ENCODE data around the gene EFCC1.

EFCC1 gene

DNA sequence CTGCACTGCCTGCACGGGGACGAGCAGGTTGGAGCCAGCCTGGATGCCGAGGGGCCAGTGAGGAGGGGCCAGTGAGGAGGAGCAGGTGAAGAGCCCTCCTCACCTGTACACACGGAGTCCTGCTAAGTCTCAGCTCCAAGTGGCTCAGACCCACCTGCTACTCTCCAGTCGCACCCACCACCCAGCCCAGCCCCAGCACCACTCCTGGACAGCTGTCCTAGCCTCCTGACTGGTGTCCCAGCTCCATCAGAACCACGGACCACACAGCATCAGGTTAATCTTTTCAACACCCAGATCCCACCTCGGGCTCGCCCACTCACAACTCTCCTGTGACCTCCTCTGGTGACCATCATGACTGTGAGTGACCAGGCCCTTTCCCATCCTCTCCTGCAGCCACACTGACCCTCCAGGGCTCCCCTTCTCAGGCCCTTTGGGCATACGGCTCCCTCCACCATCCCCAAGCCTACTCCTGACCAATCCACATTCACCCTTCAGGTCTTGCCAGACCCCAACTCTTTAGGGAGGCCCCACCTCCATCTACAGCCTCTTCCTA lies 13.8 kb downstream of the EFCC1 start:
- Mint-ChIP-seq H3K36me3 (ENCODE audit: low read depth) (no peaks in the 10 kb centered on the region), H3K9me3 (no peaks in the 10 kb centered on the region), H3K4me1 (ENCODE audit: low read depth) (peaks cover 24% of the 10 kb centered on the region), H3K27ac (no peak overlapping the region), H3K27me3 (peaks cover 10% of the 10 kb centered on the region), H3K4me3 (no peak overlapping the region)
- intact Hi-C loops (cut with micrococcal nuclease): no loop called here

DNA sequence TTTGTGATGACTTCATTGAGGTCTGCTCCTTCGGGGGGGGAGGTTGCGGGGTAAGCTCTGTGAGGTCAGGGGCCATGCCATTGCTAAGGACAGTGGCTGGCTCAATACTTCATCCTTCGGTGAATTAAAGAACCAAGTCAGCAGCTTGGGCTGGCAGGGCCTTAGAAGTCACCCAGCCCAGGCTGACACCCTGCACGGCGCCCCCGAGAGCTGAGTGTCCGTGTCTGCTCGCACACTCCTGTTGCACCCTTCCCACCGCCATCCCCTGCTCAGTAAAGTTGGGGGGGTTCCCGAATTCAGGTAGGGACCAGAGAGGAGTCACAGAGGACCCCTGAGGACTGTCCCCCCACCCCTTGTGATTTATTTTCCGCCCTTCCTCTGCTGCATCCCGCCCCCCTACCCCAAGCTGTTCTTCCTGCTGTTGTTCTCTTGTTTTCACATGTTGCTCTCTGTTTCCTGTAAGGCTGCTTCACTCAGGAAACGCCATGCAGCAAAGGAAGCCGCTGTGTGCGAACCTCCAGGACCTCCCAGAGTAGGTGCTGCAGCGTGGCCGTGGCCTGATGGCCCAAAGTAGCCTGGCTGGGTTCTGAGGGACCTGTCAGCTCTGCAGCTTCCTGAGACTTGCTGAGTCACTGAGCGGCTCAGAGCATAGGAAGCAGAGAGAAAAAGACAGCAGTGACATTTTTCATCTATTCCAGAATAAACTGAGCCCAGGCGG lies 14.4 kb downstream of the EFCC1 start:
- Mint-ChIP-seq H3K4me3 (no peak overlapping the region), H3K9me3 (no peaks in the 10 kb centered on the region), H3K27ac (no peak overlapping the region), H3K36me3 (ENCODE audit: low read depth) (no peaks in the 10 kb centered on the region), H3K27me3 (peaks cover 10% of the 10 kb centered on the region), H3K4me1 (ENCODE audit: low read depth) (peaks cover 24% of the 10 kb centered on the region)
- intact Hi-C loops (cut with micrococcal nuclease): no loop called here

DNA sequence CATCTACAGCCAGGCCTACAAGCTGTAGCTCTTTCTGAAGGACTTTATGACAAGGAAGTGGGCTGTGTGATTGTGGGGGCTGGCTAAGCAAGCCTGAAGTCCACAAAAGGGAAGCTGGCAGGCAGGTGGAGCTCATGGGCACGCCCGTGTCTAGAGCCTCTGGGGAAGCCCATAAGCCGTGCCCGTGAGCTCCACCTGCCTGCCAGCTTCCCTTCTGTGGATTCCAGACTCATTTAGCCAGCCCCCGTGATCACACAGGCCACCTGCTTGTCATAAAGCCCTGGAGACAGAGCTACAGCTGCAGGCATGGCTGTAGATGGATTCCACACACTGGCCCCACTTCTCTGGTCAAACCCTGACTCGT lies 15.2 kb downstream of the EFCC1 start:
- Mint-ChIP-seq H3K4me3 (no peak overlapping the region), H3K36me3 (ENCODE audit: low read depth) (no peaks in the 10 kb centered on the region)
- intact Hi-C loops (cut with micrococcal nuclease): no loop called here

DNA sequence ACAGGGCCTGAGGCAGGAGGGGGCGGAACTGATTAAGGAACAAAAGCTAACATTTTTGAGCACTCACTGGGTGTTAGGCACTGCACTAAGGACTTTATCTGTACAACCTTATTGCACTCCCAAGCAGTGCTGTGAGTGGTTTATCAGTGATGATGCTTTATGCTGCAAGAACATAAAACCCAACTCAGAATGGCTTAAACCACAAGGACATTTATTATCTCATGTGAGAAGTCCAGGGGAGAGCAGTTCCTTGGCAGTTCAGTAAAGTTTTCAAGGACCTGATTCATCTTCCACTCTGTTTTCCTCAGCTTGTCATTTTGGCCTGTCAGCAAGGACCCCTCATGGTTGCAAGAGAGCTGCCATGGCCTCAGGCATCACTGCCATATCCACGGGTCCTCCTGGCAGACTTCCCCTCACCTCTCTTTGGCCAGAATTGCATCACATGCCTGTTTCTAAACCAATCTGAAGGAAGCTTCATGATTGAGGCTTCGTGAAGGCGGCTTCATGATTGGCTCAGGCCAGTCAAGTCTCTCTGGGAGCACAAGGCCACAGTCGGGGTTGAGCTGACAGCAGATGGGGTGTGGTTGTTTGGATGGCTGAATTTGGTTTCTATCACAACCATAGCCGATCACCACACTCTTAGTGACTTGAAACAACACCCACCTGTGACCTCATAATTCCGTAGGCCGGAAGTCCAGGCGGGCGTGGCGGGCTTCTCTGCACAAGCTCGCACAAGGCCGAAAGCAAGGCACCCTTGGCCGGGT lies 15.8 kb downstream of the EFCC1 start:
- no peak overlapping the region for H3K27ac Mint-ChIP-seq
- no peak overlapping the region for H3K4me3 Mint-ChIP-seq
- peaks cover 10% of the 10 kb centered on the region for H3K27me3 Mint-ChIP-seq
- H3K4me1 Mint-ChIP-seq (ENCODE audit: low read depth): peaks cover 24% of the 10 kb centered on the region
- H3K9me3 Mint-ChIP-seq: no peaks in the 10 kb centered on the region
- H3K36me3 Mint-ChIP-seq (ENCODE audit: low read depth): no peaks in the 10 kb centered on the region
- intact Hi-C loops (cut with micrococcal nuclease): no loop called here

More for the DNA sequence above, 15.2 kb downstream of the EFCC1 start:
- Mint-ChIP-seq H3K9me3 (no peaks in the 10 kb centered on the region), H3K27me3 (peaks cover 10% of the 10 kb centered on the region), H3K27ac (no peak overlapping the region), H3K4me1 (ENCODE audit: low read depth) (peaks cover 24% of the 10 kb centered on the region)

DNA sequence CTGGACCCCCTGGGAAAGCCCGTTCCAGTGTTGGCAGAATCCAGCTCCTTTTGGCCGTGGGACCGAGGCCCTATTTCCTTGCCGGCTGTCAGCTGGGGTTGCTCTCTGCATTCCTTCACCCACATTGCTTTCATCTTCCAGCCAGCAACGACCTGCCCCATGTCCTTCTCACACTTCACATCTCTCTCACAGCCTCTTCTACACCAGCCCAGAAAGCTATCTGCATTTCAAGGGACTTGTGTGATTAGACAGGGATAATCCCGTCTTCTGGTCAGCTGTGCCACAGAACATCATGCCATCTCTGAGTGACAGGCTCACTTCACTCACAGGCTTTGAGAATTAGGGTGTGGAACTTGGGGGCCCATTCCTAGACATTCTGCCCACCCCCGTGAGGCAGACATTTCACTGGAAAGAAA lies 16.4 kb downstream of the EFCC1 start:
- intact Hi-C loops (cut with micrococcal nuclease): no loop called here
- Mint-ChIP-seq H3K27me3 (peaks cover 13% of the 10 kb centered on the region), H3K27ac (no peak overlapping the region), H3K4me3 (no peak overlapping the region), H3K4me1 (ENCODE audit: low read depth) (peaks cover 24% of the 10 kb centered on the region), H3K36me3 (ENCODE audit: low read depth) (no peaks in the 10 kb centered on the region), H3K9me3 (no peaks in the 10 kb centered on the region)

DNA sequence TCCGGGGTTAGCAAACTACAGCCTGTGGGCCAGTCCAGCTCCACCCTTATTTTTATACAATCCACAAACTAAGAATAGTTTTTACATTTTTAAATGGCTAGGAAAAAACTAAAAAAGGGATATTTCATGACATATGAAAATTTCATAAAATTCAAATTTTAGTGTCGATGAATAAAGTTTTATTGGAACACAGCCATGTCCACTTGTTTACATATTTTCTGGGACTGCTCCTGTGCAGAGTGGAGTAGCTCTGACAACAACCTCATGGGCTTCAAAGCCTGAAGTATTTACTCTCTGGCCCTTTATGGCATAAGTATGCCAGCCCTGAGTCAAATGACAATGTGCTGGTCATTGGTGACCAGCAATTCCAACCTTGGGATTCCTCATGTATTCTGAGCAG lies 17.2 kb downstream of the EFCC1 start:
- no peak overlapping the region for H3K27ac Mint-ChIP-seq
- H3K27me3 Mint-ChIP-seq: peaks cover 13% of the 10 kb centered on the region
- H3K4me1 Mint-ChIP-seq (ENCODE audit: low read depth): peaks cover 24% of the 10 kb centered on the region
- intact Hi-C loops (cut with micrococcal nuclease): no loop called here
- H3K9me3 Mint-ChIP-seq: no peaks in the 10 kb centered on the region
- no peaks in the 10 kb centered on the region for H3K36me3 Mint-ChIP-seq (ENCODE audit: low read depth)
- no peak overlapping the region for H3K4me3 Mint-ChIP-seq

DNA sequence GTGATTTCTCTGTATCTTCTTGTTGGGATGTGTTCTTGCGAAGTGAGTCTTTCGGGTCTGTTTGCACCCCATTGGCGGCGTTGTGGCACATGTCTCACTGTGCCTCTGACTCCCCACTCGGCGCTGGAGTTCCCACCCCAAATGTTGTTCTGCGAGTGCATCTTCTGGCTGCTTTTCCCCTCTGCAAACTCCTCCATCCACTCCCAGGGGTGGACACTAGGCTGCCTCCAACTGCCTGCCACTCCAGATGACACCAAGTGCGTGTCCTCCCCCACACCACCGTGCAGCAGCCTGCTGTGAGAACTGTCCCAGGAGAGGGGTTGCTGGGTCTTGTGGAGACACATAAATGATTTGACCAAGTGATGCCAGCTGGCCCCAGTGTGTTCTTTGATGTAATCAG lies 17.6 kb downstream of the EFCC1 start:
- Mint-ChIP-seq H3K27me3 (peaks cover 13% of the 10 kb centered on the region), H3K4me1 (ENCODE audit: low read depth) (peaks cover 24% of the 10 kb centered on the region), H3K4me3 (no peak overlapping the region), H3K27ac (no peak overlapping the region), H3K9me3 (no peaks in the 10 kb centered on the region), H3K36me3 (ENCODE audit: low read depth) (no peaks in the 10 kb centered on the region)
- intact Hi-C loops (cut with micrococcal nuclease): no loop called here

DNA sequence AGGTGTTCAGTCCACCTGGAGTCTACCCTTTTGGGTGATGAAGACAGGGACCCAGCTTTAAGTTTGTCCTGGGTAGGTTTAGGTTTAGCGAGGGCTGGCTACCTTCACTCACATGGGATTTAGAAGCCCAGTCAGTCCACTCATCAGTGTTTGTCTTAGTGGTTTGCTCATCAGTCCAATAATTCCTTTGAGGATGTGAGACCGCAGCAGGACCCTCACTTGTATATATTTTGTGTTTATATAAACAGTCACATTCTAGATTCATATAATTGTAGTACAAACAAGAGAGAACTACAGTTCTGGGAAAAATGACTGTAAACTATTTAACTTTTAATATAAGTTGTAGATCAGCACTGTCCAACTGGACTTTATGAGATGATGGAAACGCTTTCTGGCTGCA lies 18.2 kb downstream of the EFCC1 start:
- H3K4me3 Mint-ChIP-seq: no peak overlapping the region
- no peak overlapping the region for H3K27ac Mint-ChIP-seq
- intact Hi-C loops (cut with micrococcal nuclease): no loop called here
- peaks cover 13% of the 10 kb centered on the region for H3K27me3 Mint-ChIP-seq
- peaks cover 24% of the 10 kb centered on the region for H3K4me1 Mint-ChIP-seq (ENCODE audit: low read depth)
- no peaks in the 10 kb centered on the region for H3K36me3 Mint-ChIP-seq (ENCODE audit: low read depth)
- no peaks in the 10 kb centered on the region for H3K9me3 Mint-ChIP-seq

DNA sequence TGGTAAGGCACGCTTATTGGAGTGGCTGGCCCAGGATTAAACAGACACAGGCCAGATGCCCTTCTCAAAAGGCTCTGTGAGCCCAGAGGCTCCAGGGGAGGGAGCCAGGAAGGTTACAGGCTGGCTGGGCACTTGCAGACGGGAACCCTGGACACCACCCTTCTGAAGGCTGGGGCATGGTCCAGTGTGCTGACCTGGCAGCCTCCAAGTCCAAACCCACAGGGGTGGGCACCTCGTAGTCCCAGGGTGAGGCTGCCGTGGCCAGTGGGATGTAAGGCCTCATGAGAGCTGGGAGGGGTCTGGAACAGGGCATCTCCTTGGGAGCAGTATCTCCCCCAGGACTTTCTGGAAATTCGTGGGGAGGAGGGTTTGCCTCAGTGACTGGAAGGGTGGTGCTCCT lies 19.6 kb downstream of the EFCC1 start:
- Mint-ChIP-seq H3K27ac (no peak overlapping the region), H3K27me3 (peaks cover 18% of the 10 kb centered on the region), H3K4me3 (no peak overlapping the region), H3K9me3 (no peaks in the 10 kb centered on the region), H3K36me3 (ENCODE audit: low read depth) (no peaks in the 10 kb centered on the region), H3K4me1 (ENCODE audit: low read depth) (peaks cover 15% of the 10 kb centered on the region)
- intact Hi-C loops (cut with micrococcal nuclease): no loop called here

DNA sequence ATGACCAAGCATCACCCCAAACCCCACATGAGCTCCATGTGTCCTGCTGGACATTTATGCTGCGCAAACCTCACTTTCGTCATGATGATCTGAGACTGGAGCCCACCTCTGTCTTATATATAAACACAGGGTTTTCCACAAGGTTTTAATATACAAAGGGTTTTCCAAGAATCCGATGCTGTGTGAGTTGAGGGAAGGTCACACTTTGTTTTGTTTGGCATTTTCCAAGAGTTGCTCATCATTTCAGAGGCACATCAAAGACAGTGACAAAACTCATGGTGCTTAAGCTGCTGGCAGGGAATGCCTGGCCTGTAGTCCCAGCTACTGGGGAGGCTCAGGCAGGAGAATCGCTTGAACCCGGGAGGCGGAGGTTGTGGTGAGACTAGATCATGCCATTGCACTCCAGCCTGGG lies 20.0 kb downstream of the EFCC1 start:
- peaks cover 22% of the 10 kb centered on the region for H3K27me3 Mint-ChIP-seq
- intact Hi-C loops (cut with micrococcal nuclease): no loop called here
- peaks cover 11% of the 10 kb centered on the region for H3K4me1 Mint-ChIP-seq (ENCODE audit: low read depth)
- H3K36me3 Mint-ChIP-seq (ENCODE audit: low read depth): no peaks in the 10 kb centered on the region
- H3K27ac Mint-ChIP-seq: no peak overlapping the region
- no peak overlapping the region for H3K4me3 Mint-ChIP-seq
- no peaks in the 10 kb centered on the region for H3K9me3 Mint-ChIP-seq

DNA sequence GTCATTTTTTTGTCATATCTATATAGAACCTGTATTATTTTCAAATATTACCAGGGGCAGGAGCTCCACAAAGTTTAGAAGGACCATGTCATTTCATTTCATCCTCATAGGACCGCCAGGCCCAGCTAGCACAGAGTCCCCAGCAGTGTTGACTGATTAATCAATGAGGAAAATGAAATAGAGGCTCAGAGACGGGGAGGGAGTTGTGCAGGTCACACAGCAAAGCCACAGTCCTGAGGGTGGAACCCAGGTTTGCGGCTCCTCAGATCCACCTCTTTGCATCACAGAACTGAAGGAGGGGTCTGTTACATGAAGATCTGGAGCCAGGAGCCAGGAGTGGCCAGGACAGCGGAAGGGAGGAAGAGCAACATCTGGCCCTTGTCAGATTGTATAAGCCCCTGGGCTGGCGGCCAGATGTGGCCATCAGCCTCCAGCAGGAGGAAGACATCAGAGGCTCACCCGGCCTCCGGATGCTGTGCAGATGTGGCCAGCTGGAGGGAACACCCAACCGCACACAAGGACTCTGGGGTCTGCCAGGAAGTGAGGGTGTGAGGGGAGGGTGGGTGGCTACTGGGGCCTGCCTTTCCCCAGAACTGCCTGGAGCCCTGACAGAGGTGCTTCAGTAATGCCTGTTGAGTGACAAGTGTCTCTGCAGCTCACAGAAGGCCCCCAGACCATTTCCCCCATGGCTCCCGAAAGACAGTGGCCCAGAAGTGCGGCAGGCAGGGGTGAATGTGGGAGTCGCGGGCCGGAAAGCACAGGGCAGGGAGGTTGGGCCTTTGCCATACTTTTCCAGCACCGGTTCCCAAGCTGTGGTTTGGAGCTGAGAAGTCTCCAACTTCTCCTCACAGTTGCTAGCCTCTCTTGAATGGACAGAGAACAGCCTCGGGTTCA lies 21.3 kb downstream of the EFCC1 start:
- Mint-ChIP-seq H3K36me3 (ENCODE audit: low read depth) (no peaks in the 10 kb centered on the region), H3K4me3 (no peak overlapping the region), H3K4me1 (ENCODE audit: low read depth) (peaks cover 11% of the 10 kb centered on the region), H3K27me3 (peaks cover 27% of the 10 kb centered on the region), H3K27ac (no peak overlapping the region), H3K9me3 (no peaks in the 10 kb centered on the region)
- intact Hi-C loops (cut with micrococcal nuclease): no loop called here

DNA sequence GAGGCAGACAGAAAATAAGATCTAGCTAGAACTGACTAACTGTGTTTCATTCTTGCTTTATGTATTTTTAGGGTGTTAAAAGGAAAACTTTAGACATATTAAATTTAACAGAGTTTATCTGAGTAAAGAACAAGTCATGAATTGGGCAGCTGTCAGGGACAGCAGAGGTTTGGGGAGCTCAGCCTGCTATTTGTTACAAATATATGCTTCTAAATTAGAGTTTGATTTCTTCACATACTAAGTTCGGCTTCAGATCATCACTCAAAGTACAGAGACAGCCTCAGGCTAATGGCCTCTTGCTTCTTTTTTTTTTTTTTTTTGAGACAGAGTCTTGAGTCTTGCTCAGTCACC lies 21.9 kb downstream of the EFCC1 start:
- Mint-ChIP-seq H3K4me3 (no peak overlapping the region), H3K27me3 (peaks cover 27% of the 10 kb centered on the region), H3K36me3 (ENCODE audit: low read depth) (no peaks in the 10 kb centered on the region), H3K4me1 (ENCODE audit: low read depth) (peaks cover 7% of the 10 kb centered on the region), H3K9me3 (no peaks in the 10 kb centered on the region), H3K27ac (no peak overlapping the region)
- intact Hi-C loops (cut with micrococcal nuclease): no loop called here

DNA sequence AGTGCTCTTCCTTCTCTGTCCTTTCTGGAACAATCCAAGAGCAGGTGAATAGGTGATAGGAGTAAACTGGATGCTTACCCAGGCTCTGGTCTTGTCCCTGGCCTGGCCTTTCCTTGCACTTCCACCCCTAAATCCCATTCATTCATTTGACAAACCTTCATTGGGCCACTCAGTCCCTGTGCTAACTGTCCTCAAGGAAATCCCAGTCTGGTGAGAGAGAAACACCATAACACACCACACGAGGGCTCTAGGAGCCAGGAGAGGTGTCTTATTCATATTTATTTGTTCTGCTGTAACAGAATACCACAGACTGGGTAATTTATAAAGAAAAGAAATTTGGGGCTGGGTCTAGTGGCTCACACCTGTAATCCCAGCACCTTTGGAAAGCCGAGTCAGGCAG lies 22.8 kb downstream of the EFCC1 start:
- H3K36me3 Mint-ChIP-seq (ENCODE audit: low read depth): no peaks in the 10 kb centered on the region
- peaks cover 29% of the 10 kb centered on the region for H3K27me3 Mint-ChIP-seq
- intact Hi-C loops (cut with micrococcal nuclease): no loop called here
- H3K27ac Mint-ChIP-seq: no peak overlapping the region
- no peaks in the 10 kb centered on the region for H3K9me3 Mint-ChIP-seq
- H3K4me3 Mint-ChIP-seq: no peak overlapping the region
- H3K4me1 Mint-ChIP-seq (ENCODE audit: low read depth): peaks cover 7% of the 10 kb centered on the region

DNA sequence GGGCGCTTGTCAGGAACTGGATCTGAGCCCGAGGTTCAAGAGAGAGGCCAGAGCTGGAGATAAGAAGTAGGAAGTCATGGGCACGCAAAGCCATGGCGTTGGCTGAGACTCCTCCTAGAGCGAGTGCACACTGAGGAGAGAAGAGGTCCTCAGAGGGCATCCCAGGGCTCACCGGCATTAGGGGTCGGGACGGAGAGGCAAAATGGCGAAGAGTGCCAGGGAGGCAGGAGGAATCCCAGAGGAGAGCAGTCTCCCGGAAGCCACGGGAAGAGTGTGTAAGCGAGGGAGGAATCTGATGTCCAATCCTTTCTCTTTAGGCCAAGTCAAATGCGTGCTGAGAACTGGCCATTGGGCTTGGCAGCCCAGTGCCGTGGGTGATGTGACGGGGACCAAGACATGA lies 24.0 kb downstream of the EFCC1 start:
- Mint-ChIP-seq H3K27me3 (peaks cover 29% of the 10 kb centered on the region), H3K9me3 (no peaks in the 10 kb centered on the region), H3K27ac (no peak overlapping the region), H3K4me1 (ENCODE audit: low read depth) (peaks cover 7% of the 10 kb centered on the region), H3K36me3 (ENCODE audit: low read depth) (no peaks in the 10 kb centered on the region), H3K4me3 (no peak overlapping the region)
- intact Hi-C loops (cut with micrococcal nuclease): no loop called here
